Astrocyte (in vitro differentiated cells and primary cell): ENCODE data around the gene GPC5.

Experiments
- CTCF ChIP-seq: IDR thresholded peaks from 2 replicates; pipeline ENCODE4 v1.5.1; 2011; ENCODE audit warnings: low read depth, mild to moderate bottlenecking, inconsistent platforms, low read length, moderate library complexity; ENCODE audit not compliant: insufficient read depth
- EZH2 ChIP-seq: IDR thresholded peaks from 2 replicates; pipeline ENCODE4 v1.6.1; 2012; ENCODE audit warnings: mild to moderate bottlenecking, low read length, inconsistent platforms; ENCODE audit not compliant: insufficient read depth

GRCh38 chr13:92444244-92444643 is 1045.8 kb downstream of the GPC5 start:
- TF ChIP-seq CTCF = no peak
- TF ChIP-seq EZH2 = no peak
